ENCODE measurements around the gene VDAC1.

DNA sequence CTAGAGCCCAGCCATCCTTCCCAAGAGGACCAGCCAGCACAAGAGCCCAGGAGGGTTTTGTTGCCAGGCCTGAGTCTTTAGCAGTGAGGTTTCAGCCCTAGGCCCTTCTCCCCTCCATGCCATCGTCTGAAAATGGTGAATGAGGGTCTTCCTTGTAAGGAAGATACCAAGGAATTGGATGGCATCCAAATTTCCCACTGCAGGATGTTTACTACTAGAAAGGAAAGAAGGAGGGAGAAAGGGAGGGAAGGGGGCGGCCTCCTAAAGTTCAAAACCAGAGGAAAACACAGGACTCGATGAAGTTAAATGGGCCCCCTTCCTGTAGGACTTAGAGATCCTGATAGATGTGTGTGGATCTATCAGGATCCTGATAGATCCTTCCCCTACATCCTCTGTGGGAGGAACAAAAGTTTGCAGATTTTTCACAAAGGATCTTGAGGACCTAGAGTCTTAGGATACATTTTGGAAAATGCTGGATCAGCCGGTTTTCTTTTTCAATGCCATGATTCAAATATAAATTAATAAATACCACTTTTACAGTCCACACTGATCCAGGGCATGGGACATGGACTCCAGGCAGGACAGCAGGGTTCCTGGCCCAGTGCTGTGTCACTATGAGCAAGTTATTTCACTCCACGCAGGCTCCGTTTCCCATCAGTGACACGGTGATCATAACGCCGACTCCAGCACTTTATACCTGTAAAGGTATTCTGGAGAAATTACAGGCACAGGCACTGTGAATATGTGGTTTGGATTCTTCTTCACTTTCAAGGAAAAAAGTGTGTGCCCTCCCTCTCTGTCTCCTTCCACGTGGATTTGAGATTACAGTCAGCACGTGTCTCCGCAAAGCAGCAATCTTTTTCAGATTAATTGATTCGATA lies 77.2 kb downstream of the VDAC1 start:
- no peak for TF ChIP-seq CTCF (conservative IDR thresholded peaks at IDR 0.05 in 1 of 2, IDR thresholded peaks at IDR 0.05 in 1 of 2; ENCODE audit: low read depth in 1 of 2, low read length in 2 of 2)
- no peak for TF ChIP-seq EZH2 (IDR thresholded peaks at IDR 0.05; ENCODE audit: low read length, missing control alignments)

Measured in fibroblast of lung (primary cell).